HCT116 (cell line): Measurements from ENCODE around the gene TOR2A.

ENCODE experiments used
- JUND ChIP-seq: IDR thresholded peaks from 2 replicates; pipeline ENCODE4 v1.6.1; 2012
- POLR2A ChIP-seq: IDR thresholded peaks from 2 replicates; pipeline ENCODE4 v1.7.0; 2011; ENCODE audit warnings: borderline replicate concordance; ENCODE audit not compliant: insufficient read depth, insufficient read length; ENCODE audit errors: extremely low read depth
- TF ChIP-seq, protein P1 (sequence below), 3 experiments: fragments of 200-600 bp in 1 of 3; sonication (generic) in 1 of 3; IDR thresholded peaks in 2 of 3; conservative IDR thresholded peaks in 1 of 3; 2 replicates each; pipeline ENCODE4 v1.5.1; 2012 to 2017; ENCODE audit warnings: low read depth in 2 of 3, low read length in 2 of 3, antibody characterized with exemption in 1 of 3, borderline replicate concordance in 1 of 3, control low read depth in 1 of 3, mild to moderate bottlenecking in 1 of 3, mixed read lengths in 1 of 3, mixed run types in 1 of 3, moderate library complexity in 1 of 3; ENCODE audit not compliant: insufficient read depth in 1 of 3
- TF ChIP-seq, protein P2 (sequence below): IDR thresholded peaks from 2 replicates; pipeline ENCODE4 v1.6.1; 2012; ENCODE audit warnings: low read depth

DNA sequence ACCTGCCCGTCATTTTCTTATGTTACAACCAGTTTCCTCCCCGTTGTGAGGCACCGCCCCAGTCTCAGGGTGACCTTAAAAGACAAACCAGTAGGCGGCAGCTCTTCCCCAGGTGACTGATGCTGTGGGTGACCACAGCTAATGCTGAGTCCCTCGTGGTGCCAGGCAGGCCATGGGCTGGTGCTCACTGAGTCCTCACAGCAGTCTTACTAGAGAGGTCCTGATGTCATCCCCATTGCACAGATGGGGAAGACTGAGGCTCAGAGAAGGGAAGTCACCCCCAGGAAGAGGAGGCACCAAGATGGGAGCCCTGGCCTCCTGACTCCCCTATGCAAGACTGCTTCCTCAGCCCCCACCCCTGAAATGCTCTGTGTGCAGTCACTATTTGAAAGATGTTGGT, 27.3 kb downstream of the TOR2A start:
- TF ChIP-seq, protein P1, sequence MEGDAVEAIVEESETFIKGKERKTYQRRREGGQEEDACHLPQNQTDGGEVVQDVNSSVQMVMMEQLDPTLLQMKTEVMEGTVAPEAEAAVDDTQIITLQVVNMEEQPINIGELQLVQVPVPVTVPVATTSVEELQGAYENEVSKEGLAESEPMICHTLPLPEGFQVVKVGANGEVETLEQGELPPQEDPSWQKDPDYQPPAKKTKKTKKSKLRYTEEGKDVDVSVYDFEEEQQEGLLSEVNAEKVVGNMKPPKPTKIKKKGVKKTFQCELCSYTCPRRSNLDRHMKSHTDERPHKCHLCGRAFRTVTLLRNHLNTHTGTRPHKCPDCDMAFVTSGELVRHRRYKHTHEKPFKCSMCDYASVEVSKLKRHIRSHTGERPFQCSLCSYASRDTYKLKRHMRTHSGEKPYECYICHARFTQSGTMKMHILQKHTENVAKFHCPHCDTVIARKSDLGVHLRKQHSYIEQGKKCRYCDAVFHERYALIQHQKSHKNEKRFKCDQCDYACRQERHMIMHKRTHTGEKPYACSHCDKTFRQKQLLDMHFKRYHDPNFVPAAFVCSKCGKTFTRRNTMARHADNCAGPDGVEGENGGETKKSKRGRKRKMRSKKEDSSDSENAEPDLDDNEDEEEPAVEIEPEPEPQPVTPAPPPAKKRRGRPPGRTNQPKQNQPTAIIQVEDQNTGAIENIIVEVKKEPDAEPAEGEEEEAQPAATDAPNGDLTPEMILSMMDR (IDR thresholded peaks at IDR 0.05 in 2 of 3, conservative IDR thresholded peaks at IDR 0.05 in 1 of 3; ENCODE audit: borderline replicate concordance in 1 of 3, insufficient read depth in 1 of 3, low read depth in 2 of 3, low read length in 2 of 3) = peak in 2 of 3 experiments; percentile 42 to 43; a peak in 4 of 6 replicates
- TF ChIP-seq POLR2A (no peak), JUND (no peak)
- TF ChIP-seq, protein P2, sequence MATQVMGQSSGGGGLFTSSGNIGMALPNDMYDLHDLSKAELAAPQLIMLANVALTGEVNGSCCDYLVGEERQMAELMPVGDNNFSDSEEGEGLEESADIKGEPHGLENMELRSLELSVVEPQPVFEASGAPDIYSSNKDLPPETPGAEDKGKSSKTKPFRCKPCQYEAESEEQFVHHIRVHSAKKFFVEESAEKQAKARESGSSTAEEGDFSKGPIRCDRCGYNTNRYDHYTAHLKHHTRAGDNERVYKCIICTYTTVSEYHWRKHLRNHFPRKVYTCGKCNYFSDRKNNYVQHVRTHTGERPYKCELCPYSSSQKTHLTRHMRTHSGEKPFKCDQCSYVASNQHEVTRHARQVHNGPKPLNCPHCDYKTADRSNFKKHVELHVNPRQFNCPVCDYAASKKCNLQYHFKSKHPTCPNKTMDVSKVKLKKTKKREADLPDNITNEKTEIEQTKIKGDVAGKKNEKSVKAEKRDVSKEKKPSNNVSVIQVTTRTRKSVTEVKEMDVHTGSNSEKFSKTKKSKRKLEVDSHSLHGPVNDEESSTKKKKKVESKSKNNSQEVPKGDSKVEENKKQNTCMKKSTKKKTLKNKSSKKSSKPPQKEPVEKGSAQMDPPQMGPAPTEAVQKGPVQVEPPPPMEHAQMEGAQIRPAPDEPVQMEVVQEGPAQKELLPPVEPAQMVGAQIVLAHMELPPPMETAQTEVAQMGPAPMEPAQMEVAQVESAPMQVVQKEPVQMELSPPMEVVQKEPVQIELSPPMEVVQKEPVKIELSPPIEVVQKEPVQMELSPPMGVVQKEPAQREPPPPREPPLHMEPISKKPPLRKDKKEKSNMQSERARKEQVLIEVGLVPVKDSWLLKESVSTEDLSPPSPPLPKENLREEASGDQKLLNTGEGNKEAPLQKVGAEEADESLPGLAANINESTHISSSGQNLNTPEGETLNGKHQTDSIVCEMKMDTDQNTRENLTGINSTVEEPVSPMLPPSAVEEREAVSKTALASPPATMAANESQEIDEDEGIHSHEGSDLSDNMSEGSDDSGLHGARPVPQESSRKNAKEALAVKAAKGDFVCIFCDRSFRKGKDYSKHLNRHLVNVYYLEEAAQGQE = no peak
